Stimulated activated CD4-positive, alpha-beta T cell treated with anti-CD3 and anti-CD28 coated beads, Interleukin-1b, Interleukin-23, amount 100 ng/mL, for 24 hours (primary cell): ENCODE measurements around the gene LPAR3.
"Not testable (repeated sequence)": the region's sequence is repeated elsewhere in the genome, so short reads cannot be mapped to it uniquely, and the experiment has no call there.

Source experiments
- DNase-seq, 4 experiments: peaks; one replicate each; pipeline ENCODE4 v3.0.0-alpha.2; 2020; ENCODE audit warnings: low read depth in 4 of 4, low spot score in 1 of 4

Gene LPAR3

GRCh38 chr1:84907095-84907827 is 14.3 kb upstream of the LPAR3 start:
- DNase-seq, result no peak

GRCh38 chr1:84902727-84903126 is 9.7 kb upstream of the LPAR3 start:
- not testable (repeated sequence) for DNase-seq

- DNase-seq, result no peak
These were observed 7.0 kb upstream of the LPAR3 start for GRCh38 chr1:84899969-84900368.

- DNase-seq, result no peak
These were observed 3.3 kb upstream of the LPAR3 start for GRCh38 chr1:84896279-84896678.

GRCh38 chr1:84890566-84890965 is 2.4 kb downstream of the LPAR3 start:
- no peak for DNase-seq

GRCh38 chr1:84889437-84889836 is 3.6 kb downstream of the LPAR3 start:
- no peak for DNase-seq

GRCh38 chr1:84888753-84889152 is 4.3 kb downstream of the LPAR3 start:
- DNase-seq, result peak in 1 of 4 experiments; percentile 1

- DNase-seq, result no peak
These were observed 5.6 kb downstream of the LPAR3 start for GRCh38 chr1:84887261-84887934.

GRCh38 chr1:84885469-84885868 is 7.5 kb downstream of the LPAR3 start:
- no peak for DNase-seq

GRCh38 chr1:84884671-84885389 is 8.2 kb downstream of the LPAR3 start:
- DNase-seq, result no peak

- DNase-seq, result no peak
These were observed 9.7 kb downstream of the LPAR3 start for GRCh38 chr1:84883286-84883685.

- DNase-seq, result no peak
These were observed 15.4 kb downstream of the LPAR3 start for GRCh38 chr1:84877592-84877991.

- no peak for DNase-seq
These were observed 16.7 kb downstream of the LPAR3 start for GRCh38 chr1:84876353-84876752.

GRCh38 chr1:84873366-84873765 is 19.6 kb downstream of the LPAR3 start:
- no peak for DNase-seq

GRCh38 chr1:84872696-84873355 is 20.2 kb downstream of the LPAR3 start:
- no peak for DNase-seq

GRCh38 chr1:84871181-84871580 is 21.8 kb downstream of the LPAR3 start:
- DNase-seq, result no peak

GRCh38 chr1:84870591-84870990 is 22.4 kb downstream of the LPAR3 start:
- DNase-seq, result no peak

GRCh38 chr1:84869720-84870119 is 23.3 kb downstream of the LPAR3 start:
- DNase-seq, result no peak

- peak in 2 of 4 experiments; percentile 13 to 27 for DNase-seq
These were observed 30.2 kb downstream of the LPAR3 start for GRCh38 chr1:84862810-84863251.

GRCh38 chr1:84861988-84862644 is 30.9 kb downstream of the LPAR3 start:
- no peak for DNase-seq

GRCh38 chr1:84861516-84861915 is 31.5 kb downstream of the LPAR3 start:
- no peak for DNase-seq
